GM20431 (cell line): Measurements from ENCODE around the gene SPECC1.
"Not testable (repeated sequence)": the region's sequence is repeated elsewhere in the genome, so short reads cannot be mapped to it uniquely, and the experiment has no call there.

Source experiments
- in situ Hi-C: fragments of 300-500 bp; cut with MseI, MboI; formaldehyde crosslinking; loops from one replicate; pipeline ENCODE4 v1.15.0; 2020; ENCODE audit warnings: low sequenced_read_pairs; ENCODE audit not compliant: unreplicated experiment

SPECC1 gene

GRCh38 chr17:20254541-20254940, 245.4 kb downstream of the SPECC1 start:
- in situ Hi-C loops, result no loop called here

GRCh38 chr17:20256144-20256543, 247.0 kb downstream of the SPECC1 start:
- in situ Hi-C loops, result no loop called here

- in situ Hi-C loops, result no loop called here
These were observed 247.8 kb downstream of the SPECC1 start for GRCh38 chr17:20257008-20257407.

- in situ Hi-C loops, result no loop called here
These were observed 248.6 kb downstream of the SPECC1 start for GRCh38 chr17:20257798-20258197.

- in situ Hi-C loops, result no loop called here
These were observed 250.5 kb downstream of the SPECC1 start for GRCh38 chr17:20259668-20260067.

- in situ Hi-C loops, result no loop called here
These were observed 251.1 kb downstream of the SPECC1 start for GRCh38 chr17:20260268-20260667.

- in situ Hi-C loops, result no loop called here
These were observed 253.3 kb downstream of the SPECC1 start for GRCh38 chr17:20262226-20263114.

- in situ Hi-C loops, result not testable (repeated sequence)
These were observed 253.9 kb downstream of the SPECC1 start for GRCh38 chr17:20263115-20263433.

GRCh38 chr17:20263595-20263994, 254.4 kb downstream of the SPECC1 start:
- in situ Hi-C loops, result no loop called here

GRCh38 chr17:20264996-20265395, 255.8 kb downstream of the SPECC1 start:
- in situ Hi-C loops, result no loop called here

- in situ Hi-C loops, result no loop called here
These were observed 257.8 kb downstream of the SPECC1 start for GRCh38 chr17:20266806-20267458.

- in situ Hi-C loops, result no loop called here
These were observed 258.3 kb downstream of the SPECC1 start for GRCh38 chr17:20267459-20267842.

GRCh38 chr17:20270369-20270768, 261.2 kb downstream of the SPECC1 start:
- in situ Hi-C loops, result no loop called here

GRCh38 chr17:20271011-20271610, 262.0 kb downstream of the SPECC1 start:
- in situ Hi-C loops, result no loop called here

GRCh38 chr17:20273741-20274500, 264.8 kb downstream of the SPECC1 start:
- in situ Hi-C loops, result no loop called here

- in situ Hi-C loops, result no loop called here
These were observed 266.5 kb downstream of the SPECC1 start for GRCh38 chr17:20275653-20276052.

- in situ Hi-C loops, result no loop called here
These were observed 267.3 kb downstream of the SPECC1 start for GRCh38 chr17:20276421-20276820.

GRCh38 chr17:20278805-20279204, 269.6 kb downstream of the SPECC1 start:
- in situ Hi-C loops, result no loop called here

- in situ Hi-C loops, result no loop called here
These were observed 270.5 kb downstream of the SPECC1 start for GRCh38 chr17:20279631-20280030.

GRCh38 chr17:20280051-20280450, 270.9 kb downstream of the SPECC1 start:
- in situ Hi-C loops, result no loop called here

GRCh38 chr17:20280851-20281250, 271.7 kb downstream of the SPECC1 start:
- in situ Hi-C loops, result no loop called here
